ENCODE data around the gene GABRA4.

- TF ChIP-seq POLR2A (IDR thresholded peaks at IDR 0.05) (no peak), CTCF (IDR thresholded peaks at IDR 0.05) (no peak)
Observed at GRCh38 chr4:47038263-47038662, 44.9 kb upstream of the GABRA4 start.

Data from transverse colon (tissue), 3 donors.